OCI-LY7 (cell line): Measurements from ENCODE around the gene BTBD18.

Source experiments
- EZH2phosphoT487 ChIP-seq: fragments of 200-600 bp; sonication (generic); IDR thresholded peaks from 2 replicates; pipeline ENCODE4 v1.6.1; 2018; ENCODE audit warnings: low read depth, borderline replicate concordance, mild to moderate bottlenecking, mixed run types, antibody characterized with exemption, low read length, moderate library complexity, mixed read lengths
- TF ChIP-seq, protein P1 (sequence below): fragments of 200-600 bp; sonication (generic); conservative IDR thresholded peaks from 2 replicates; pipeline ENCODE4 v1.5.1; 2014; ENCODE audit warnings: mild to moderate bottlenecking, antibody characterized with exemption, low read length, moderate library complexity, mixed read lengths

DNA sequence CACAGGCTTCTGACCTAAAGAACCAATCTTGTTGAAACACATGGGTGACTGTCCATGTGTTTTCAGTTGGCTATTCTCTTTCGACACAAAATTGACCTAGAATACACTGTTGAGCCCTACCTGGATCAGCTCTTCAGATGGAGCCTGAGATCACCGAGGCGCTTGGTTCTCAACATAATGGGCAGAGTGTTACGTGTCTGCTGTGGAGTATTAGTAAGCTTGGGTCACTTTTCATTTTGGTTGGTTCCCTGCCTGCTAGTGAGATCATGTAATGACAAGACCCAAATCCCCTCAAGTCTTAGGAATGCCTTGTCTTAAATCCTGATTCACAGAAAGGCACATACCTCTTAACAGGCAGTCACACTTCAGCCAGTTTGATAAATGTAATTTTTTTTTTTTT lies 48.3 kb downstream of the BTBD18 start:
- TF ChIP-seq, protein P1, sequence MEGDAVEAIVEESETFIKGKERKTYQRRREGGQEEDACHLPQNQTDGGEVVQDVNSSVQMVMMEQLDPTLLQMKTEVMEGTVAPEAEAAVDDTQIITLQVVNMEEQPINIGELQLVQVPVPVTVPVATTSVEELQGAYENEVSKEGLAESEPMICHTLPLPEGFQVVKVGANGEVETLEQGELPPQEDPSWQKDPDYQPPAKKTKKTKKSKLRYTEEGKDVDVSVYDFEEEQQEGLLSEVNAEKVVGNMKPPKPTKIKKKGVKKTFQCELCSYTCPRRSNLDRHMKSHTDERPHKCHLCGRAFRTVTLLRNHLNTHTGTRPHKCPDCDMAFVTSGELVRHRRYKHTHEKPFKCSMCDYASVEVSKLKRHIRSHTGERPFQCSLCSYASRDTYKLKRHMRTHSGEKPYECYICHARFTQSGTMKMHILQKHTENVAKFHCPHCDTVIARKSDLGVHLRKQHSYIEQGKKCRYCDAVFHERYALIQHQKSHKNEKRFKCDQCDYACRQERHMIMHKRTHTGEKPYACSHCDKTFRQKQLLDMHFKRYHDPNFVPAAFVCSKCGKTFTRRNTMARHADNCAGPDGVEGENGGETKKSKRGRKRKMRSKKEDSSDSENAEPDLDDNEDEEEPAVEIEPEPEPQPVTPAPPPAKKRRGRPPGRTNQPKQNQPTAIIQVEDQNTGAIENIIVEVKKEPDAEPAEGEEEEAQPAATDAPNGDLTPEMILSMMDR, result no peak
- TF ChIP-seq EZH2phosphoT487, result no peak
